Breast epithelium (tissue), 4 donors: ENCODE results near the gene GLCCI1. TPM values are rescaled to one million over a fixed set of nuclear protein-coding genes. Genes with fewer than 3 reads are reported as not detected.

ENCODE experiments used
- DNase-seq, 2 donors: peaks; one replicate each; pipeline ENCODE4 v3.0.0-alpha.2; 2019; ENCODE audit warnings: low spot score in 2 of 2
- H3K27ac ChIP-seq, 2 donors: fragments of 200-600 bp; sonication (generic) in 1 of 2; one replicate each; pipeline ENCODE4 v1.5.1; 2016 to 2019; ENCODE audit warnings: mild to moderate bottlenecking in 1 of 2
- H3K27me3 ChIP-seq, 2 donors: fragments of 200-600 bp; sonication (generic) in 1 of 2; one replicate each; pipeline versions ENCODE4 v1.5.1 to v1.6.0; 2017 to 2019; ENCODE audit warnings: control low read depth in 1 of 2, mild to moderate bottlenecking in 1 of 2
- H3K36me3 ChIP-seq: fragments of 200-600 bp; one replicate; pipeline ENCODE4 v1.5.1; 2019
- H3K4me1 ChIP-seq, 2 donors: fragments of 200-600 bp; sonication (generic); one replicate each; pipeline ENCODE4 v1.5.1; 2016 to 2019; ENCODE audit warnings: control low read depth in 1 of 2
- H3K4me3 ChIP-seq, 3 donors: fragments of 200-600 bp; sonication (generic); 1 replicate in 2 of 3; 2 replicates in 1 of 3; pipeline ENCODE4 v1.5.1; 2016 to 2019; ENCODE audit warnings: mild to moderate bottlenecking in 3 of 3, moderate library complexity in 2 of 3
- H3K9me3 ChIP-seq, 2 donors: fragments of 200-600 bp; sonication (generic) in 1 of 2; one replicate each; pipeline ENCODE4 v1.5.1; 2016 to 2019; ENCODE audit warnings: control low read depth in 1 of 2
- CTCF ChIP-seq, 3 donors: fragments of 450-650 bp; IDR thresholded peaks; one replicate each; pipeline ENCODE4 v1.5.1; 2016 to 2017; ENCODE audit warnings: antibody characterized with exemption in 3 of 3, mild to moderate bottlenecking in 3 of 3, moderate library complexity in 3 of 3
- POLR2A ChIP-seq: fragments of 450-650 bp; IDR thresholded peaks from one replicate; pipeline ENCODE4 v1.6.1; 2016; ENCODE audit warnings: antibody characterized with exemption, mild to moderate bottlenecking, moderate library complexity
- POLR2AphosphoS5 ChIP-seq, 3 donors: sonication (generic); formaldehyde crosslinking; IDR thresholded peaks; one replicate each; pipeline ENCODE4 v1.6.1; 2017; ENCODE audit warnings: antibody characterized with exemption in 3 of 3
- intact Hi-C: fragments of 100-400 bp; cut with DNase I; formaldehyde crosslinking; loops from one replicate; pipeline ENCODE4 v1.15.1; 2023; ENCODE audit warnings: low total_unique reads
- total RNA-seq, 3 donors: library from RNA; depleted of rRNA; stranded (reverse); fragments of >200 nt; gene quantifications; one replicate each; pipeline ENCODE4 v1.1.0, GENCODE V29; 2016

Gene GLCCI1
- total RNA-seq, 3 donors from 2014 or later, result 11.7 to 29.1 (median 18.4) TPM

GRCh38 chr7:7922684-7923385, 45.8 kb upstream of the GLCCI1 start:
- Histone ChIP-seq H3K4me1 (no peaks in the 10 kb centered on the region), H3K27me3 (no peaks in the 10 kb centered on the region), H3K9me3 (no peaks in the 10 kb centered on the region), H3K36me3 (no peaks in the 10 kb centered on the region), H3K27ac (no peak overlapping the region), H3K4me3 (no peak overlapping the region)
- no peak for TF ChIP-seq POLR2A
- TF ChIP-seq POLR2AphosphoS5 (IDR thresholded peaks at IDR 0.05), result no peak
- TF ChIP-seq CTCF (IDR thresholded peaks at IDR 0.05), result no peak
- no peak for DNase-seq
- intact Hi-C loops, result no loop called here

- Histone ChIP-seq H3K4me1 (no peaks in the 10 kb centered on the region), H3K9me3 (no peaks in the 10 kb centered on the region), H3K36me3 (no peaks in the 10 kb centered on the region), H3K27me3 (no peaks in the 10 kb centered on the region), H3K27ac (no peak overlapping the region), H3K4me3 (no peak overlapping the region)
- intact Hi-C loops, result no loop called here
- TF ChIP-seq CTCF (IDR thresholded peaks at IDR 0.05), result no peak
- no peak for TF ChIP-seq POLR2A
- TF ChIP-seq POLR2AphosphoS5 (IDR thresholded peaks at IDR 0.05), result no peak
- DNase-seq, result no peak
These were observed 44.8 kb upstream of the GLCCI1 start for GRCh38 chr7:7923818-7924217.

GRCh38 chr7:7924303-7924702, 44.3 kb upstream of the GLCCI1 start:
- intact Hi-C loops, result no loop called here
- H3K4me3 ChIP-seq, result no peak overlapping the region
- no peak overlapping the region for H3K27ac ChIP-seq
- H3K4me1 ChIP-seq, result no peaks in the 10 kb centered on the region
- TF ChIP-seq CTCF (IDR thresholded peaks at IDR 0.05), result no peak
- no peak for TF ChIP-seq POLR2A
- no peak for TF ChIP-seq POLR2AphosphoS5 (IDR thresholded peaks at IDR 0.05)
- H3K9me3 ChIP-seq, result no peaks in the 10 kb centered on the region
- no peak for DNase-seq
- no peaks in the 10 kb centered on the region for H3K27me3 ChIP-seq
- no peaks in the 10 kb centered on the region for H3K36me3 ChIP-seq

GRCh38 chr7:7931626-7932025, 37.0 kb upstream of the GLCCI1 start:
- intact Hi-C loops, result no loop called here
- Histone ChIP-seq H3K27me3 (no peaks in the 10 kb centered on the region), H3K36me3 (no peaks in the 10 kb centered on the region), H3K9me3 (no peaks in the 10 kb centered on the region), H3K4me3 (no peak overlapping the region), H3K4me1 (no peaks in the 10 kb centered on the region), H3K27ac (no peak overlapping the region)
- no peak for TF ChIP-seq POLR2AphosphoS5 (IDR thresholded peaks at IDR 0.05)
- TF ChIP-seq CTCF (IDR thresholded peaks at IDR 0.05), result no peak
- no peak for TF ChIP-seq POLR2A
- DNase-seq, result no peak

GRCh38 chr7:7932553-7932952, 36.0 kb upstream of the GLCCI1 start:
- no peak overlapping the region for H3K27ac ChIP-seq
- no peak overlapping the region for H3K4me3 ChIP-seq
- intact Hi-C loops, result no loop called here
- H3K9me3 ChIP-seq, result no peaks in the 10 kb centered on the region
- H3K36me3 ChIP-seq, result no peaks in the 10 kb centered on the region
- no peaks in the 10 kb centered on the region for H3K27me3 ChIP-seq
- TF ChIP-seq POLR2A (no peak), CTCF (IDR thresholded peaks at IDR 0.05) (no peak), POLR2AphosphoS5 (IDR thresholded peaks at IDR 0.05) (no peak)
- H3K4me1 ChIP-seq, result no peaks in the 10 kb centered on the region
- DNase-seq, result no peak
